K562 (cell line): ENCODE data around the gene PRDM12. TPM values are rescaled to one million over a fixed set of nuclear protein-coding genes. Genes with fewer than 3 reads are reported as not detected.

ENCODE experiments used
- ARNT ChIP-seq, 2 experiments: fragments of 450-650 bp; IDR thresholded peaks; 2 replicates each; pipeline ENCODE4 v1.6.1; 2016; ENCODE audit warnings: mild to moderate bottlenecking in 1 of 2
- CHCHD3 ChIP-seq: fragments of 250-450 bp; sonication (Bioruptor Pico); IDR thresholded peaks from 2 replicates; pipeline ENCODE4 v2.1.2; 2022; ENCODE audit warnings: mild to moderate bottlenecking
- CTCFL ChIP-seq: IDR thresholded peaks from 2 replicates; pipeline ENCODE4 v1.6.1; 2011; ENCODE audit warnings: borderline replicate concordance, low read depth, mild to moderate bottlenecking, moderate library complexity, low read length; ENCODE audit not compliant: insufficient read depth, poor library complexity, severe bottlenecking
- FOXM1 ChIP-seq, 2 experiments: fragments of 450-650 bp in 1 of 2; sonication (generic) in 1 of 2; formaldehyde crosslinking in 1 of 2; IDR thresholded peaks; 2 replicates each; pipeline versions ENCODE4 v1.6.1 to v1.9.0; 2017 to 2022; ENCODE audit warnings: low read depth in 2 of 2, mild to moderate bottlenecking in 2 of 2, missing genetic modification reagents in 1 of 2, moderate library complexity in 1 of 2
- MAFF ChIP-seq: IDR thresholded peaks from 2 replicates; pipeline ENCODE4 v1.6.1; 2012; ENCODE audit warnings: low read length, improper control_type of control experiment
- RBM39 ChIP-seq: fragments of 200-400 bp; formaldehyde crosslinking; optimal IDR thresholded peaks from 2 replicates; pipeline ENCODE3; 2018; ENCODE audit warnings: low read depth, low read length
- SRSF7 ChIP-seq: fragments of 200-400 bp; formaldehyde crosslinking; optimal IDR thresholded peaks from 2 replicates; pipeline ENCODE3; 2017; ENCODE audit warnings: mild to moderate bottlenecking, low read depth, low read length
- YY1 ChIP-seq, 3 experiments: IDR thresholded peaks; 2 replicates each; pipeline ENCODE4 v1.6.1; 2011; ENCODE audit warnings: low read length in 2 of 3, mild to moderate bottlenecking in 2 of 3, moderate library complexity in 2 of 3, borderline replicate concordance in 1 of 3, control low read depth in 1 of 3, low read depth in 1 of 3; ENCODE audit not compliant: insufficient read depth in 3 of 3, insufficient replicate concordance in 2 of 3, control insufficient read depth in 1 of 3, insufficient read length in 1 of 3; ENCODE audit errors: extremely low read depth in 1 of 3
- ZEB2 ChIP-seq: fragments of 450-650 bp; IDR thresholded peaks from 2 replicates; pipeline ENCODE4 v1.6.1; 2016
- ZNF134 ChIP-seq: fragments of 250-450 bp; sonication (Bioruptor Pico); conservative IDR thresholded peaks from 2 replicates; pipeline ENCODE4 v1.4.0; 2020
- ZNF165 ChIP-seq: fragments of 250-450 bp; sonication (Bioruptor Pico); IDR thresholded peaks from 2 replicates; pipeline ENCODE4 v1.4.0; 2020; ENCODE audit warnings: borderline replicate concordance
- ZNF23 ChIP-seq: fragments of 250-450 bp; sonication (Bioruptor Pico); IDR thresholded peaks from 2 replicates; pipeline ENCODE4 v1.4.0; 2020; ENCODE audit warnings: mild to moderate bottlenecking
- ZNF239 ChIP-seq: fragments of 250-450 bp; sonication (Bioruptor Pico); IDR thresholded peaks from 2 replicates; pipeline ENCODE4 v1.4.0; 2020; ENCODE audit warnings: mild to moderate bottlenecking
- ZNF551 ChIP-seq: fragments of 250-450 bp; sonication (Bioruptor Pico); IDR thresholded peaks from 2 replicates; pipeline ENCODE4 v1.5.0; 2021; ENCODE audit warnings: mild to moderate bottlenecking, moderate library complexity
- ZNF764 ChIP-seq: fragments of 250-450 bp; sonication (Bioruptor Pico); IDR thresholded peaks from 2 replicates; pipeline ENCODE4 v1.4.0; 2020; ENCODE audit warnings: low read depth, mild to moderate bottlenecking, moderate library complexity
- polyA plus RNA-seq, 8 experiments: library from polyadenylated mRNA; depleted of rRNA in 4 of 8; stranded (reverse) in 5 of 8; unstranded in 3 of 8; fragments of >200 nt; fragmentation: Nextera tagmentation in 2 of 8; fragmentation: Illumina TruSeq in 1 of 8; extraction: Ambion mirVana in 2 of 8; extraction: Trizol in 1 of 8; gene quantifications; 2 replicates each; pipeline versions ENCODE4 v1.2.1 to v1.2.3, GENCODE V29; 2011 to 2014; ENCODE audit warnings: inconsistent platforms in 1 of 8, missing spikeins in 1 of 8
- total RNA-seq, 7 experiments: library from RNA; depleted of rRNA in 6 of 7; stranded (reverse); fragments of >200 nt in 6 of 7; fragmentation: Illumina TruSeq in 2 of 7; extraction: Trizol in 2 of 7; gene quantifications; 2 replicates each; pipeline versions ENCODE4 v1.2.1 to v1.2.3, GENCODE V29; 2011 to 2021; ENCODE audit warnings: low replicate concordance in 1 of 7

Gene PRDM12
- total and polyA plus RNA-seq, 9 of the 15 experiments (the other 6 are each of a cell fraction or from before 2014, with no cell fraction given): 0.04 to 0.22 (median 0.07) TPM; not detected in 3

- TF ChIP-seq CTCFL (no peak), YY1 (IDR thresholded peaks at IDR 0.05; ENCODE audit: borderline replicate concordance in 1 of 3, control insufficient read depth in 1 of 3, extremely low read depth in 1 of 3, insufficient read depth in 3 of 3, insufficient read length in 1 of 3, insufficient replicate concordance in 2 of 3, low read depth in 1 of 3, low read length in 2 of 3) (no peak), ZEB2 (no peak), ZNF23 (CRISPR knock-in tag) (no peak), MAFF (no peak), RBM39 (peak; percentile 87), ARNT (IDR thresholded peaks at IDR 0.05) (0 out of 4 replicates have a peak, but pooled peaks of 1 of the 2 experiments have one; percentile 51), ZNF134 (no peak), ZNF764 (no peak), CHCHD3 (CRISPR knock-in tag) (no peak), SRSF7 (no peak), ZNF165 (CRISPR knock-in tag) (no peak), FOXM1 (IDR thresholded peaks at IDR 0.05; ENCODE audit: low read depth) (no peak), FOXM1 (CRISPR knock-in tag; IDR thresholded peaks at IDR 0.05; ENCODE audit: low read depth) (no peak), ZNF239 (CRISPR knock-in tag) (no peak), ZNF551 (CRISPR knock-in tag) (no peak)
These were observed 47.1 kb downstream of the PRDM12 start (continued) for GRCh38 chr9:130711469-130711868.
